H1 (cell line): ENCODE data around the gene CEP250.

Source experiments
- CBX5 ChIP-seq: fragments of 300-800, 300-1000 bp; sonication (generic); IDR thresholded peaks from 2 replicates; pipeline ENCODE4 v1.7.1; 2016; ENCODE audit warnings: antibody characterized with exemption, low read length, low read depth
- EZH2 ChIP-seq: fragments of 200-600 bp; sonication (generic); IDR thresholded peaks from 2 replicates; pipeline ENCODE4 v1.7.1; 2012; ENCODE audit warnings: low read depth, mild to moderate bottlenecking, moderate library complexity, low read length, inconsistent platforms; ENCODE audit not compliant: severe bottlenecking
- GABPA ChIP-seq: IDR thresholded peaks from 2 replicates; pipeline ENCODE4 v1.6.1; 2011; ENCODE audit warnings: mild to moderate bottlenecking, low read length, moderate library complexity, borderline replicate concordance; ENCODE audit not compliant: insufficient read depth
- NRF1 ChIP-seq: IDR thresholded peaks from 2 replicates; pipeline ENCODE4 v1.6.1; 2011; ENCODE audit warnings: mild to moderate bottlenecking, low read depth, low read length, improper control_type of control experiment
- POLR2A ChIP-seq, 2 experiments: IDR thresholded peaks; 1 replicate in 1 of 2; 2 replicates in 1 of 2; pipeline ENCODE4 v1.6.1; 2011; ENCODE audit warnings: low read depth in 2 of 2, low read length in 2 of 2, mild to moderate bottlenecking in 2 of 2; ENCODE audit errors: control extremely low read depth in 1 of 2
- POLR2AphosphoS5 ChIP-seq: IDR thresholded peaks from 2 replicates; pipeline ENCODE4 v1.6.1; 2011; ENCODE audit warnings: low read depth, low read length
- SIN3A ChIP-seq, 2 experiments: IDR thresholded peaks in 1 of 2; conservative IDR thresholded peaks in 1 of 2; 2 replicates each; pipeline ENCODE4 v1.6.1; 2011 to 2012; ENCODE audit warnings: low read length in 2 of 2, improper control_type of control experiment in 1 of 2, low read depth in 1 of 2, mild to moderate bottlenecking in 1 of 2
- SUZ12 ChIP-seq: fragments of 200-600 bp; sonication (generic); IDR thresholded peaks from 2 replicates; pipeline ENCODE4 v1.6.1; 2012; ENCODE audit warnings: mild to moderate bottlenecking, inconsistent platforms, low read length, moderate library complexity, mixed read lengths
- ZNF274 ChIP-seq: IDR thresholded peaks from 2 replicates; pipeline ENCODE4 v1.7.0; 2012; ENCODE audit warnings: low read length, borderline replicate concordance; ENCODE audit errors: extremely low read depth
- TF ChIP-seq, protein P1 (sequence below), 3 experiments: IDR thresholded peaks; 1 replicate in 2 of 3; 2 replicates in 1 of 3; pipeline versions ENCODE4 v1.5.1 to v1.6.1; 2011; ENCODE audit warnings: low read length in 3 of 3, mild to moderate bottlenecking in 3 of 3, inconsistent platforms in 2 of 3, low read depth in 1 of 3, moderate library complexity in 1 of 3; ENCODE audit not compliant: insufficient read depth in 1 of 3; ENCODE audit errors: control extremely low read depth in 1 of 3

DNA sequence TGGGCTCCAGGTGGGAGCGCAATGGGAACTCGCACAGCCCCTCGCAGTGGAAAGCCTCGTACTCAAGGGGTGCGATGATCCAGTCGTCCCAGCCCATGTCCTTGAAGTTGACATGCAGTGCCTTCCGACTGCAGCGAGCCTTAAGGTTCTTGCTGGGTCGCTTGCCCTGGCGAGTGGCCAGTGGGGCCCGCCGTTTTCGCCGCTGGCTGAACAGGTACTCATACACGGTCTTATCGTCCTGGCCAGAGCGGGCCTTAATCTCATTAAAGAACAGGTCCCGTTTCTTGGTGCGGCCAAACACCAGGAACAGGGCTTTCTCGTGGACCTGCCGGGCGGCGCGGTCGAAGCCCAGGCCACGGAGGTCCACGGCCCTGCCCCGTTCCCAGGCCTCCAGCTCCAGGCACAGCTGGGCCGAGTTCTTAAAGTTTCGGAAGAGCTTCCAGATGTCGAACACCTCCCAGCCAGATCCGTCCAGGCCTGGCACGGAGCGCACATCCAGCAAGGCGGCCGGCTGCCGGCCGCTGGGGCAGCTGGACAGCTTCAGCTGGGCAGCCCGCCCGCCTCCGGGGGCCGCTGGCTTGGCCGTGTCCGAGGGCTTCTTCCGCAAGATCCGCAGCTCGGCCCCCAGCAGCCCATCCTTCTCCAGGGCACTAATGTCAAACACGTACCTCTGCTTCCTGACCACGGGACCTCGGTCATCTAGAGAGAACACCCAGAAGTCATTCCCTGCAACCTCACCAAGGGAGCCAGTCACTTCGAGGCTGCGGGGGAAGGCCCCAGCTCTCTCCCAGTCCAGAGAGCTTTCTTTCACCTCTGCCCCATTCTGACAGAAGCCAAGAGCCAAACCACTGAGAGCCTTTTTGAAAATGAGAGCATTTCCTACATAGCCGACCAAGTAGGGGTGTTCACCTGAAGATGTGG is 21.1 kb upstream of the CEP250 start:
- TF ChIP-seq, protein P1, sequence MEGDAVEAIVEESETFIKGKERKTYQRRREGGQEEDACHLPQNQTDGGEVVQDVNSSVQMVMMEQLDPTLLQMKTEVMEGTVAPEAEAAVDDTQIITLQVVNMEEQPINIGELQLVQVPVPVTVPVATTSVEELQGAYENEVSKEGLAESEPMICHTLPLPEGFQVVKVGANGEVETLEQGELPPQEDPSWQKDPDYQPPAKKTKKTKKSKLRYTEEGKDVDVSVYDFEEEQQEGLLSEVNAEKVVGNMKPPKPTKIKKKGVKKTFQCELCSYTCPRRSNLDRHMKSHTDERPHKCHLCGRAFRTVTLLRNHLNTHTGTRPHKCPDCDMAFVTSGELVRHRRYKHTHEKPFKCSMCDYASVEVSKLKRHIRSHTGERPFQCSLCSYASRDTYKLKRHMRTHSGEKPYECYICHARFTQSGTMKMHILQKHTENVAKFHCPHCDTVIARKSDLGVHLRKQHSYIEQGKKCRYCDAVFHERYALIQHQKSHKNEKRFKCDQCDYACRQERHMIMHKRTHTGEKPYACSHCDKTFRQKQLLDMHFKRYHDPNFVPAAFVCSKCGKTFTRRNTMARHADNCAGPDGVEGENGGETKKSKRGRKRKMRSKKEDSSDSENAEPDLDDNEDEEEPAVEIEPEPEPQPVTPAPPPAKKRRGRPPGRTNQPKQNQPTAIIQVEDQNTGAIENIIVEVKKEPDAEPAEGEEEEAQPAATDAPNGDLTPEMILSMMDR (IDR thresholded peaks at IDR 0.05; ENCODE audit: control extremely low read depth in 1 of 3, insufficient read depth in 1 of 3, low read depth in 1 of 3, low read length in 3 of 3) = no peak
- no peak for TF ChIP-seq SIN3A (conservative IDR thresholded peaks at IDR 0.05 in 1 of 2, IDR thresholded peaks at IDR 0.05 in 1 of 2; ENCODE audit: low read depth in 1 of 2, low read length in 2 of 2)
- no peak for TF ChIP-seq POLR2A (IDR thresholded peaks at IDR 0.05; ENCODE audit: control extremely low read depth in 1 of 2, low read depth in 2 of 2, low read length in 2 of 2)
- TF ChIP-seq EZH2 = no peak
- no peak for TF ChIP-seq CBX5
- no peak for TF ChIP-seq ZNF274
- no peak for TF ChIP-seq POLR2AphosphoS5
- no peak for TF ChIP-seq GABPA
- no peak for TF ChIP-seq NRF1
- no peak for TF ChIP-seq SUZ12
